K562 (cell line): Measurements from ENCODE around the gene PPP3R2. TPM values are rescaled to one million over a fixed set of nuclear protein-coding genes. Genes with fewer than 3 reads are reported as not detected.

Source experiments
- ESRRB ChIP-seq: fragments of 250-450 bp; sonication (Bioruptor Pico); IDR thresholded peaks from 2 replicates; pipeline ENCODE4 v1.5.0; 2020; ENCODE audit warnings: mild to moderate bottlenecking, moderate library complexity, borderline replicate concordance
- HNRNPL ChIP-seq: fragments of 200-400 bp; formaldehyde crosslinking; IDR thresholded peaks from 2 replicates; pipeline ENCODE4 v1.6.1; 2017; ENCODE audit warnings: low read depth, mild to moderate bottlenecking, low read length
- NFATC3 ChIP-seq: fragments of 450-650 bp; IDR thresholded peaks from 2 replicates; pipeline ENCODE4 v1.6.1; 2017; ENCODE audit warnings: mild to moderate bottlenecking
- POLR2AphosphoS5 ChIP-seq: IDR thresholded peaks from 2 replicates; pipeline ENCODE4 v1.6.1; 2011; ENCODE audit warnings: mild to moderate bottlenecking, low read depth, low read length, moderate library complexity; ENCODE audit not compliant: control insufficient read depth, insufficient read depth
- POLR2B ChIP-seq: fragments of 450-650 bp; IDR thresholded peaks from 2 replicates; pipeline ENCODE4 v1.6.1; 2018; ENCODE audit warnings: low read depth; ENCODE audit not compliant: partially characterized antibody
- PTBP1 ChIP-seq: fragments of 200-400 bp; formaldehyde crosslinking; IDR thresholded peaks from 2 replicates; pipeline ENCODE4 v1.6.1; 2017; ENCODE audit warnings: low read depth, low read length
- STAT5A ChIP-seq: IDR thresholded peaks from 2 replicates; pipeline ENCODE4 v1.6.1; 2012; ENCODE audit warnings: low read length, inconsistent platforms, borderline replicate concordance
- TEAD2 ChIP-seq: fragments of 450-650 bp; IDR thresholded peaks from 2 replicates; pipeline ENCODE4 v1.6.1; 2016; ENCODE audit warnings: missing genetic modification characterization, control low read depth, missing compliant biosample characterization
- ZFPM2 ChIP-seq: fragments of 250-450 bp; sonication (Bioruptor Pico); IDR thresholded peaks from 2 replicates; pipeline ENCODE4 v1.5.1; 2022; ENCODE audit warnings: mild to moderate bottlenecking
- ZNF347 ChIP-seq: fragments of 450-650 bp; formaldehyde crosslinking; IDR thresholded peaks from 2 replicates; pipeline ENCODE4 v1.4.0; 2020; ENCODE audit warnings: low read depth, mild to moderate bottlenecking, moderate library complexity
- polyA plus RNA-seq, 8 experiments: library from polyadenylated mRNA; depleted of rRNA in 4 of 8; stranded (reverse) in 5 of 8; unstranded in 3 of 8; fragments of >200 nt; fragmentation: Nextera tagmentation in 2 of 8; fragmentation: Illumina TruSeq in 1 of 8; extraction: Ambion mirVana in 2 of 8; extraction: Trizol in 1 of 8; gene quantifications; 2 replicates each; pipeline versions ENCODE4 v1.2.1 to v1.2.3, GENCODE V29; 2011 to 2014; ENCODE audit warnings: inconsistent platforms in 1 of 8, missing spikeins in 1 of 8
- total RNA-seq, 7 experiments: library from RNA; depleted of rRNA in 6 of 7; stranded (reverse); fragments of >200 nt in 6 of 7; fragmentation: Illumina TruSeq in 2 of 7; extraction: Trizol in 2 of 7; gene quantifications; 2 replicates each; pipeline versions ENCODE4 v1.2.1 to v1.2.3, GENCODE V29; 2011 to 2021; ENCODE audit warnings: low replicate concordance in 1 of 7
- TF ChIP-seq, protein P1 (sequence below): fragments of 200-800 bp; sonication (Bioruptor generic); IDR thresholded peaks from 2 replicates; pipeline ENCODE4 v1.6.1; 2017; ENCODE audit warnings: missing genetic modification characterization, missing compliant biosample characterization

Gene PPP3R2
- total and polyA plus RNA-seq, 9 of the 15 experiments (the other 6 are each of a cell fraction or from before 2014, with no cell fraction given), result not detected

DNA sequence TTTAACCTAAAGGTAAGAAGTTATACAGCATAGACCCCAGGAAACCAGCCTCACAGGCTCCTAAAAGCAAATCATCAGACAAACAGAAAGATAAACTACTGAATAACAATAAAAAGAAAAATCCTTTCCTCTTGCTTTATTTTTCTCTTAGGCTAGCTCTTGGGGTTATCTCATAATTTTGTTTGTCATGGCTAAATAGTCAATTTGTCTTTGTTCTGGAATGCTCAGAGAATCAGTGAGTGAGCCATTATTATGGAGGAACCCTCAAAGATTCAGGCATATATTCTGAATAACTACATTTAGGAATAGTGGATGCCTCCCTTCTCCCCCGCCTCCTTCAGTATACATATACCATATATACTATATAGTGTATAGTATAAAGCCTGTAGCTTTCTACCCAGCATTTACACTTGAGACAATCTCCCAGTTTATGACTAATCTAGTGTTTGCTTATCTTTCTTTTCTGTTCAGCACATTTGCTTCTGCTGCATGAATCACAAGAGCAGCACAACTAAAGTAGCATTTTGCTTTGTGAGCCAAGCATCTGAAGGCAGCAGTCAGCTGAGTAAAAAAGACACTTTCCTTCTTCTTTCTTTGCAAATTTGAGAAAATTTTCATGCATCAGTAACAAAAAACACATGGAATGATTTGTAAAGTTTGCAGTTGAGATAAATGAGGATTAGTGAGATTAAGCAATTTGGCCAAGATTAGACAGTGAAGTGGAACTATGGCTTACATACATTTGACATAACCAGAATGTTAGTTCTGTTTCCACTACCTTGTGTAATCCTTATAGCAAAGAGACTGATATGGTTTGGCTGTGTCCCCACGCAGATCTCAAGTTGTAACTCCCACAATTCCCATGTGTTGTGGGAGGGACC lies 45.3 kb upstream of the PPP3R2 start (continued):
- TF ChIP-seq TEAD2 (tag) (no peak), HNRNPL (no peak), POLR2B (no peak), ESRRB (CRISPR knock-in tag) (no peak), STAT5A (no peak), ZNF347 (CRISPR knock-in tag) (no peak), PTBP1 (no peak), ZFPM2 (CRISPR knock-in tag) (no peak), NFATC3 (no peak), POLR2AphosphoS5 (no peak)
- TF ChIP-seq, protein P1, sequence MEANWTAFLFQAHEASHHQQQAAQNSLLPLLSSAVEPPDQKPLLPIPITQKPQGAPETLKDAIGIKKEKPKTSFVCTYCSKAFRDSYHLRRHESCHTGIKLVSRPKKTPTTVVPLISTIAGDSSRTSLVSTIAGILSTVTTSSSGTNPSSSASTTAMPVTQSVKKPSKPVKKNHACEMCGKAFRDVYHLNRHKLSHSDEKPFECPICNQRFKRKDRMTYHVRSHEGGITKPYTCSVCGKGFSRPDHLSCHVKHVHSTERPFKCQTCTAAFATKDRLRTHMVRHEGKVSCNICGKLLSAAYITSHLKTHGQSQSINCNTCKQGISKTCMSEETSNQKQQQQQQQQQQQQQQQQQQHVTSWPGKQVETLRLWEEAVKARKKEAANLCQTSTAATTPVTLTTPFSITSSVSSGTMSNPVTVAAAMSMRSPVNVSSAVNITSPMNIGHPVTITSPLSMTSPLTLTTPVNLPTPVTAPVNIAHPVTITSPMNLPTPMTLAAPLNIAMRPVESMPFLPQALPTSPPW (CRISPR knock-in tag), result no peak
